ENCODE measurements around the gene PTPRG. TPM values are rescaled to one million over a fixed set of nuclear protein-coding genes. Genes with fewer than 3 reads are reported as not detected.

Gene PTPRG
- total and polyA plus RNA-seq, 2 donors (not counting 3 experiments of a cell fraction or from before 2014, with no cell fraction given) = 8.9 to 39.1 TPM

- no peaks in the 10 kb centered on the region for H3K36me3 ChIP-seq (ENCODE audit: control insufficient read depth in 2 of 2, extremely low read depth in 1 of 2, insufficient read depth in 2 of 2, low read length in 2 of 2)
- dilution Hi-C loops (cut with MboI; ENCODE audit: extremely low pct_ligation_motif_present, low sequenced_read_pairs) = no loop called here
- H3K4me2 ChIP-seq (ENCODE audit: insufficient read depth, low read length) = no peak overlapping the region
- FAIRE-seq = no peak
- H3K4me1 ChIP-seq (ENCODE audit: control insufficient read depth, extremely low read depth, insufficient read depth, low read length) = peaks cover 4% of the 10 kb centered on the region
- ChIA-PET CTCF (no interaction called here), POLR2A (no interaction called here)
- no peak overlapping the region for H2AFZ ChIP-seq (ENCODE audit: low read depth, low read length)
- BruUV-seq (replicated peaks) = no TSS peak
- no peak for DNase-seq (ENCODE audit: low read depth, low spot score)
- TF ChIP-seq FOS (IDR thresholded peaks at IDR 0.05; ENCODE audit: borderline replicate concordance, insufficient read depth, low read length) (no peak), POLR2AphosphoS5 (IDR thresholded peaks at IDR 0.05; ENCODE audit: insufficient read depth, low read depth, low read length) (no peak), EZH2 (IDR thresholded peaks at IDR 0.05; ENCODE audit: borderline replicate concordance, low read depth, low read length, severe bottlenecking) (no peak), MYC (IDR thresholded peaks at IDR 0.05; ENCODE audit: low read depth, low read length) (no peak), CTCF (IDR thresholded peaks at IDR 0.05; ENCODE audit: extremely low read depth in 1 of 2, insufficient read depth in 1 of 2, low read depth in 1 of 2, low read length in 2 of 2) (no peak), GATA2 (IDR thresholded peaks at IDR 0.05; ENCODE audit: insufficient read depth, insufficient read length, low read depth, low read length) (no peak), POLR2A (IDR thresholded peaks at IDR 0.05; ENCODE audit: low read depth, low read length) (no peak), JUN (IDR thresholded peaks at IDR 0.05; ENCODE audit: borderline replicate concordance, insufficient read depth, insufficient read length, low read depth) (no peak), MAX (IDR thresholded peaks at IDR 0.05; ENCODE audit: insufficient read depth, insufficient read length) (no peak)
- H3K9me3 ChIP-seq (replicated peaks; ENCODE audit: control insufficient read depth, insufficient read depth, low read length) = no peaks in the 10 kb centered on the region
- no peaks in the 10 kb centered on the region for H3K79me2 ChIP-seq (ENCODE audit: control insufficient read depth, insufficient read depth, low read length)
- no peaks in the 10 kb centered on the region for H3K27me3 ChIP-seq (ENCODE audit: control insufficient read depth in 2 of 2, insufficient read depth in 2 of 2, low read length in 2 of 2)
- H3K27ac ChIP-seq (ENCODE audit: insufficient read depth, low read depth, low read length) = no peak overlapping the region
- intact Hi-C loops (cut with micrococcal nuclease) = no loop called here
- H3K4me3 ChIP-seq (replicated peaks in 1 of 3; ENCODE audit: insufficient read depth in 1 of 3, low read depth in 1 of 3, low read length in 3 of 3) = no peak overlapping the region
- H3K9ac ChIP-seq (replicated peaks; ENCODE audit: extremely low read depth, insufficient read depth, low read length) = no peak overlapping the region
- no peaks in the 10 kb centered on the region for H3K9me1 ChIP-seq (replicated peaks; ENCODE audit: control insufficient read depth, extremely low read depth, insufficient read depth, low read length)
- H4K20me1 ChIP-seq (replicated peaks; ENCODE audit: control insufficient read depth, extremely low read depth, insufficient read depth, low read length) = no peaks in the 10 kb centered on the region
These were observed 64.1 kb downstream of the PTPRG start for GRCh38 chr3:61625429-61625828.
